ENCODE data around the gene DNAJC5G. TPM values are rescaled to one million over a fixed set of nuclear protein-coding genes. Genes with fewer than 3 reads are reported as not detected.

The DNAJC5G gene
- total and polyA plus RNA-seq, 2 of the 13 experiments (the other 11 are each of a cell fraction or from before 2014, with no cell fraction given): 0.05 TPM; not detected in 1

DNA sequence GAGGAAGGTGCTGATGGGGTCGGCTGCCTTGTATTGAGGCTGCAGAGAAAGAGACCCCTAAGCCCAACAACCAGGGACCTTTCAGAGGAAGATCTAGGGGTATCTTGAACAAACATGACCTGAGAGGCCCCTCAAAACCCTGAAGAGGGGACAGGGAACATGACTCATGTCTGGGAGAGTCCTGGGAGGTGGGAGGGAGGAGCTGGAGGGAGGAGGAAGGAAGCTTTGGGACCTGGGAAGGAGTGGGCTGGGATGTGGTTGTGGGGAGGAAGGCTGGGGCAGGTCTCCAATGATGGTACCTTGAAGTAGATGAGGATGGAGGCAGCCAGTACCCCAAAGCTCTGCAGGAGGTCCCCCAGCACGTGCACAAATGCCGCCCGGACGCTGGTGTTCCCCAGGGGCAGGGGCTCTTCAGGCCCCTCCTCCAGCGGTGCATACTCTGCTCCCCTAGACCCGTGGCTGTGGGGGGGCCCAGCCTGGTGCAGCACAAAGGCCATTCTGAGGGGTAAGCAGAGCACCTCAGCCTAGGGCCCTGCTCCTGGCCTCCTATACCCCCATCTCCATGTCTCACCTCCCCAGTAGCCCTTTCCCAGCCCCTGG is 18.3 kb upstream of the DNAJC5G start (continued):
- TF ChIP-seq FOXA1 (IDR thresholded peaks at IDR 0.05) (no peak), FOXA1 (CRISPR knock-in tag; IDR thresholded peaks at IDR 0.05) (no peak)

GRCh38 chr2:27258051-27258450 is 17.2 kb upstream of the DNAJC5G start:
- in situ Hi-C loops (cut with HindIII; ENCODE audit: extremely low pct_ligation_motif_present, low pct_unique_long_range_greater_than_20kb): no loop called here

More at GRCh38 chr2:27258051-27258450, 17.2 kb upstream of the DNAJC5G start:
- FAIRE-seq (no peak), ATAC-seq (no peak), DNase-seq (ENCODE audit: low spot score) (no peak)
- Histone ChIP-seq H3K36me3 (replicated peaks in 1 of 2; ENCODE audit: control insufficient read depth in 1 of 2, insufficient read depth in 2 of 2, low read length in 2 of 2) (no peaks in the 10 kb centered on the region), H3K79me2 (ENCODE audit: insufficient read depth, low read length) (no peaks in the 10 kb centered on the region), H3K4me1 (ENCODE audit: insufficient read depth, low read length) (peaks cover under 1% of the 10 kb centered on the region), H2AFZ (ENCODE audit: low read length) (no peak overlapping the region), H3K9me3 (ENCODE audit: low read length) (no peaks in the 10 kb centered on the region), H3K4me2 (ENCODE audit: low read depth, low read length) (no peak overlapping the region), H3K9ac (ENCODE audit: insufficient read depth, low read depth, low read length) (no peak overlapping the region), H3K4me3 (replicated peaks in 1 of 3; ENCODE audit: insufficient read depth in 1 of 3, low read depth in 2 of 3, low read length in 3 of 3) (no peak overlapping the region), H4K20me1 (ENCODE audit: insufficient read depth, low read length) (no peaks in the 10 kb centered on the region), H3K27ac (ENCODE audit: extremely low read length, insufficient read depth, low read length) (no peak overlapping the region), H3K27me3 (ENCODE audit: control insufficient read depth in 1 of 2, insufficient read depth in 2 of 2, low read length in 2 of 2) (peaks cover 7 to 33% of the 10 kb centered on the region in 2 experiments)
- no peak for TF ChIP-seq ZNF275 (CRISPR knock-in tag; IDR thresholded peaks at IDR 0.05; ENCODE audit: borderline replicate concordance)
- ChIA-PET CTCF (ENCODE audit: low intra/inter-chr PET ratio, low total read pairs) (no interaction called here), POLR2A (no interaction called here)
- intact Hi-C loops (cut with micrococcal nuclease; ENCODE audit: unreplicated experiment): loop anchor here (10.0 kb wide), 1 partner anchor 117 kb away; the partner anchor contains the start of genes EIF2B4 and SNX17
- BruUV-seq (replicated peaks): no TSS peak
- WGBS (ENCODE audit: low lambda C conversion rate): 68% methylated on average over 8 of the region's 8 CpGs
